IPS-18a (cell line): ENCODE measurements around the gene TMIGD1.

Experiments used
- H3K27ac ChIP-seq: one replicate; pipeline ENCODE4 v1.5.1; 2013; ENCODE audit warnings: low read length
- H3K27me3 ChIP-seq: one replicate; pipeline ENCODE4 v1.6.1; 2013; ENCODE audit warnings: mild to moderate bottlenecking, low read length; ENCODE audit not compliant: control insufficient read depth, insufficient read depth
- H3K36me3 ChIP-seq: one replicate; pipeline ENCODE4 v1.6.1; 2013; ENCODE audit warnings: low read depth, low read length; ENCODE audit not compliant: control insufficient read depth
- H3K4me1 ChIP-seq: one replicate; pipeline ENCODE4 v1.6.1; 2013; ENCODE audit warnings: low read depth, low read length; ENCODE audit not compliant: control insufficient read depth
- H3K4me3 ChIP-seq: one replicate; pipeline ENCODE4 v1.5.1; 2013; ENCODE audit warnings: low read length
- H3K9ac ChIP-seq: one replicate; pipeline ENCODE4 v1.6.1; 2013; ENCODE audit warnings: mild to moderate bottlenecking, low read length, moderate library complexity
- H3K9me3 ChIP-seq: one replicate; pipeline ENCODE4 v1.6.1; 2013; ENCODE audit warnings: low read depth, low read length; ENCODE audit not compliant: control insufficient read depth

The TMIGD1 gene

DNA sequence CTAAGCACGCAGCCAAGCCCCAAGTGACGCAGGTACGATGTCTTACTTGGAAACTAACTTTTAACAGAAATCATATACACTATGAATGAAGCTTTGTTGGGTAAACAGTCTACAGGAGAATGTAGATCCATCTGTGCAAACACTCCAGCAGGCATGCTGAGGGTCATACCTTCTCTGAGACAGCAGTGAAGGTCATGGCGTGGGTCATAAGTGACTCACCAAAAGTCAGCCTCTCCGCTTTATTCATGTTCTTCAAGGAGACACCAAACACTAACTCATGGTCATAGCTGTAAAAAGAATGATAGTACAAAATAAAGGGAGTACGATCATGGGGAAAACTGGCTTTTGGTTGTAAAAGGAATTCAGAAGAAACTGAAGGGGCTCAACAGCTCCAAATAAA lies 62.8 kb downstream of the TMIGD1 start:
- Histone ChIP-seq H3K9me3 (no peaks in the 10 kb centered on the region), H3K27ac (no peak overlapping the region), H3K9ac (no peak overlapping the region), H3K27me3 (no peaks in the 10 kb centered on the region), H3K4me3 (no peak overlapping the region), H3K4me1 (no peaks in the 10 kb centered on the region), H3K36me3 (peaks cover 69% of the 10 kb centered on the region)

DNA sequence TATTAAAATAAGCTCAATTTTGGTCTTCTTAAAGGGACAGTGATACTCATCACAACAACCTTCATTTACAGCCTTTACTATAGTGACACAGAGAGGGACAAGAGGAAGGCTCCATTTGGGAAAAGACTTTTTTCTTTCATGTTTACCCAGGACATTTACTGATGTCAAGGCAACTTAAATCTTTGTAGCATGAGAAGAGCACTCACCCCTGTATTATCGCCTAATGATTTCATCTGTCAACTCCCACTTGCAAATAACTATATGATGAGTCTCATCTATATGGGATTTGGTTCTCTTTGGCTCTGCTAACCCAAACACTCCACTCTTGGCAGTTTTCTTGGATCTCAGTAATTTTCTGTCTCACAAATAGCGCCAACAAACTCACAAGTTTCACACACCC lies 66.2 kb downstream of the TMIGD1 start:
- H3K4me1 ChIP-seq, result no peaks in the 10 kb centered on the region
- H3K9me3 ChIP-seq, result no peaks in the 10 kb centered on the region
- H3K36me3 ChIP-seq, result peaks cover 76% of the 10 kb centered on the region
- H3K27me3 ChIP-seq, result no peaks in the 10 kb centered on the region
- H3K4me3 ChIP-seq, result no peak overlapping the region
- no peak overlapping the region for H3K9ac ChIP-seq
- H3K27ac ChIP-seq, result no peak overlapping the region
